HG03469 (cell line): ENCODE data around the gene FUT7.

Experiments used
- ATAC-seq: cut with Tn5 transposase; IDR thresholded peaks from one replicate; pipeline ENCODE4 v1.9.1; 2021; ENCODE audit warnings: mild to moderate bottlenecking, moderate library complexity, moderate number of reproducible peaks; ENCODE audit not compliant: unreplicated experiment

Gene FUT7

DNA sequence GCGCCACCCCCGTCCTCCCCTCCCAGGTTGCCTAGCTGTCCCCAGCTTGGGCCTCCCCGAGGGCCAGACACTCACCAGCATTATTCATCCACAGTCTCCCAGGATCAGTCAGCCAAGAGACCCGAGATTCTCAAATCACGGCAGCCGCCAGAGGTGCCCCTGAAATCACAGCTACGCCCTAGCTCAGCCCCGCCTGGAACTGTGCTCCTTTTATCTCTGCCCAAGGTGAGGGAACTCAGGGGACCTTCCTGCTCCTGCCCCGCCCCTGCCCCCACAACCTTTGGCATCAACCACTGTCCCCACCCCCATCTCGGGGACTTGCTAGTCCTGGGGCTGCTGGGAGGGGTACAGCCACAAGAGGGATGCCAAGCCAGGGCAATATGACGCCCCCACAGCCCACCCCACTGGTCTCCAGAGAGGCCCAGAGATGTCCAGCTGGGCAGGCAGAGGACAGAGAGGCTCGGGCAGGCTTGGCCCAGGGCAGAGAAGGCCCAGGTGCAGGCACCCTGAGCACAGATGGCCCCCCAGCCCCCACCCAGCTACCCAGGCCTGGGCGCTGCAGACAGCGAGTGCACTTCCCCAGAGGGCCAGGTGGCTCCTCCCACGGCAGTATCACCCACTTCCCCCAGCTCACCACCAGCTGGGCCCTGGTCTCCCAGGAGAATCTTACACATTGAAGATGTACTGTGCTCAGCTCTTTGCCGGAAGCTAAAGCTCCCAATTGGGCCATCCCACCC is at the start of gene FUT7:
Gene FUT7, minus strand, starts transcription at position 185 of the 737 bp plus-strand sequence. Its CDS starts 97 bp downstream, at position 88.
- ATAC-seq = no peak

GRCh38 chr9:137080260-137081122 is 48.6 kb upstream of the FUT7 start:
- no peak for ATAC-seq

- ATAC-seq = no peak
Observed at GRCh38 chr9:137079401-137079787, 47.5 kb upstream of the FUT7 start.

DNA sequence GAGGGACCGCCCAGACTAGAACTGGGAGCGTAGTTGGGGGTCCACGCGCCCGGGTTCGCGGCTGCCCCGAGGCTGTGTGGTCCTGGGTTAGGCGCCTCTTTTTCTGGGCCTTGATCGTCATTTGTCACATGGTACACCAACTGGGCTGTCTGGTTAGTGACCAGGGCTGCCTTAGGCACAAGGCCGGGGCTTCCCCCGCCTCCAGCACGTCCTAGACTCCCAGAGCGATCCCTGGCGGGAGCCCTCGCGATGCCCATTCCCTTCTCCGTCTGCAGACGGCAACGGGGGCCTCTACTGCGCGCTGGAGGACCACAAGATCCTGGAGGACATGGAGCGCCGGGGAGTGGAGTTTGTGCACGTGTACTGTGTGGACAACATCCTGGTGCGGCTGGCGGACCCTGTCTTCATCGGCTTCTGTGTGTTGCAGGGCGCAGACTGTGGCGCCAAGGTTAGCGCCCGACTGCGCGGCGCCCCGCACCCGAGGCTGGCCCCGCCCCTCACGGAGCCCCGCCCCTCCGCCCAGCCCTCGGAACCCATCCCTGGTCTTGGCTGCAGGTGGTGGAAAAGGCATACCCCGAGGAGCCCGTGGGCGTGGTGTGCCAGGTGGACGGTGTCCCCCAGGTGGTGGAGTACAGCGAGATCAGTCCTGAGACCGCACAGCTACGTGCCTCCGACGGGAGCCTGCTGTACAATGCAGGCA is 47.0 kb upstream of the FUT7 start:
- ATAC-seq = no peak

DNA sequence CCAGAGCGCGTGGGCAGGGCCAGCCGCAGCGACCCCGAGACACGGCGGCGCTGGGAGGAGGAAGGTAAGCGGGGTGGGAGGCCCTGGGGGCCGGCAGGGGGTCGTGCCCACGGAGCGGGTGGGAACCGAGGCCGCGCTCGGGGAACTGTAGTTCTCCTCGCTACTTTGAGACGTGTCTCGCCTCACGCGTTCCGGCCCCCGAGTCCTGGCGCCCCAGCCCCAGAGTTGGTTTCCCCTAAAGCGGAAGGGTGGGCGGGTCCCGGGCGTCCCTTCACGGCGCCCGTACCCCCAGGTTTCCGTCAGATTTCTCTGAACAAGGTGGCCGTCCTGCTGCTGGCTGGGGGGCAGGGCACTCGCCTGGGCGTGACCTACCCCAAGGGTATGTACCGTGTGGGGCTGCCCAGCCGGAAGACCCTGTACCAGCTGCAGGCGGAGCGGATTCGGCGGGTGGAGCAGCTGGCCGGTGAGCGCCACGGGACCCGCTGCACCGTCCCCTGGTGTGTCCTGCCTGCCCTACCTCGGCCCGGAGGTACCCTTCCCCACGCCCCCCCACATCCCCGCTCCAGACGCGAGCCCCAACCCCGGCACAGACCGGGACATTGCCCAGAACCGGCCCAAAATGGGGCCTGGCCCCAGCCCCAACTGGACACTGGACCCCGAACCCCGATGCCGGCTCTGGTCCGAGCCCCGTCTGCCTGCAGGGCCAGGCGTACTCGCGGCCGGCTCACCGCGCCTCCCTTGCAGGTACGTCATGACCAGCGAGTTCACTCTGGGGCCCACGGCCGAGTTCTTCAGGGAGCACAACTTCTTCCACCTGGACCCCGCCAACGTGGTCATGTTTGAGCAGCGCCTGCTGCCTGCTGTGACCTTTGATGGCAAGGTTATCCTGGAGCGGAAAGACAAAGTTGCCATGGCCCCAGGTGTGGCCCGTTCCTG is 46.1 kb upstream of the FUT7 start:
- no peak for ATAC-seq

DNA sequence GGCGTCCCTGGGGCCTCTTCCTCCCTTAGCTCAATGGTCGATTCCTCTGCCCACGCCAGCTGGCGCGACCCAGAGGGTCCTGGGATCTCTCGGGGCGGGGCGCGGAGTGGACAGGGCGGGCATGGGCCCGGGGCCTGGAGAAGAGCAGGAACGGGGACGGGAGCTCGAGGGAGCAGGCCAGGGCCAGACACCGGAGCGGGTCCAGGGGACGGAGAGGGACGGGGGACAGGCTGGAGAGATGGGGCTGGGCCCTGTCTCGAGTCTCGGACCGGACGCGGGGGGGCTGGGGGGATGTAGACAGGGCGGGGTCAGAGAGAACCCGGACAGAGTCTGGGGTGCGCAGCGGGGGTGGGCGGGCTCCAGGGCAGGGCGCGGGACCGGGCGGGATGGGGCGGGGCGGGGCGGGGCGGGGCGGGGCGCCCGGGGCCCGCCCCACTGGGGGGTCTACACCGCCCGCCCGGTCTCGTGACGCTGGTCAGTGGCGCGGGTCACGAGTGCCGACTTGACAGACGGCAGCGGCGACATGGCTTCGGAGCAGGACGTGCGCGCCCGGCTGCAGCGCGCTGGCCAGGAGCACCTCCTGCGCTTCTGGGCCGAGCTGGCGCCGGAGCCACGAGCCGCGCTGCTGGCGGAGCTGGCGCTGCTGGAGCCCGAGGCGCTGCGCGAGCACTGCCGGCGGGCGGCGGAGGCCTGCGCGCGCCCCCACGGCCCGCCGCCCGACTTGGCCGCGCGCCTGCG is 45.3 kb upstream of the FUT7 start, which contains the start of gene UAP1L1:
Gene UAP1L1, plus strand, starts transcription at position 508 of the 738 bp plus-strand sequence. Its CDS starts 16 bp downstream, at position 524.
- ATAC-seq = no peak

DNA sequence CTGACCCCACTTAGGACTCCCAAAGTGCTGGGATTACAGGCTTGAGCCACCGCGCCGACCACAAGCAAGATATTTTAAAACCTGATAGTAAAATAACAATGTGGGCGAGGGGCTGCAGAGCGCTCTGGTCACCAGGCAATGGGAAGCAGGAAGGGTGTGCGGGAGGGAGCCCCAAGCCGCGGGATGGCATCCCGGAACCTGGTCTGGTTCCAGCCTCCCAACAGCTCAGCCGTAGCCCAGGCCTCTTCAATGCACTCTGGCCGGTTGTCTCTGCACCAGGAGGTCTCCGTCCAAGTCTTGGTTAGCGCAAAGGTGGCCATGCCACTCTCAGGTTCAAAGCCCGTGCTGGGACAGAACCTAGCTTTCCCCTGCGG is 44.7 kb upstream of the FUT7 start:
- no peak for ATAC-seq

GRCh38 chr9:137075275-137075775 is 43.4 kb upstream of the FUT7 start:
- ATAC-seq = no peak

DNA sequence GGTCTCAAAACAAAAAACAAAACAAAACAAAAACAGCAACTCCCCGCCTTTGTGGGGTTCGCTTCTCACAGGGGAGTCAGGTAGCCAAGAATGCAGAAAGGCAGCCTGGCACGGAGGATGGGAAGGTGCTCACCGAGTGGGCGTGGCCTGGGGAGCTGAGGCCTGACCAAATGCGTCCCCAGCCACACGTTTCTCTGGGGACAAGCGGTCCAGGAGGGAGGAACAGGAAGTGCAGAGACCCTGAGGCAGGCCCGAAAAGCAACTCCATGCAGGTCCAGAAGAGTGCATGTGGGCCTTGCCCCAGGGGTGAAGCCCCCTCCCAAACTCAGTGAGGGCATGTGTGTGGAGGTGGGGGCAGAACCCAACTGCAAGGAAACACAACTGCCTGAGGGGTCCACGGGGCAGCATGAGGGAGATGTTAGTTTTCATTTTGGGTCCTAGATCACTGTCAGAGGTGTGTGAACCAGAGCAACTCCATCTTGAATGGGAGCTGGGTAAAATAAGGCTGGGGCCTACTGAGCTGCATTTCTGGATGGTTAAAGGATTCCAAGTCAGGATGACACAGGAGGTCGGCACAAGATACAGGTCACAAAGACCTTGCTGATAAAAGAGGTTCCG is 42.9 kb upstream of the FUT7 start:
- ATAC-seq = no peak

GRCh38 chr9:137073992-137074399 is 42.1 kb upstream of the FUT7 start:
- ATAC-seq = no peak

DNA sequence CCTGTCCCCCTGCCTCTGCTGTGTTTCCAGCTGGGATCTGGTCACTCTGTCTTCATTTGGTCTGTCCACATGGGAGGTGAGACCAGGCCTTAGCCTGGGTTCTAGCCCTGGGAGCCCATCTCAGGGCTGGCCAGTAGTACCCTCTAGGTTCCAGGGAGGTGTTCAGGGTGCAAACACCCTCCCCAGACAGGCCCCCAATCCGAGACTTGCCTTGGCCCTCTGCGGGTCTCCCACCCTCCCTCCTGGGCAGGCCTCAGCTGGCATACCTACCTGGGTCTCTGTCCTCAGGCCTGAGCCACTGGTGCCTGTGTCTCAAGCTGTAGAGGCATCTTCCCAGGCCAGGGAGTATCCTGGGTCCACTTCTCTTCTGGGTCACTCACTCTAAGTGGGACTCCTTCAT is 39.4 kb upstream of the FUT7 start:
- ATAC-seq = no peak

DNA sequence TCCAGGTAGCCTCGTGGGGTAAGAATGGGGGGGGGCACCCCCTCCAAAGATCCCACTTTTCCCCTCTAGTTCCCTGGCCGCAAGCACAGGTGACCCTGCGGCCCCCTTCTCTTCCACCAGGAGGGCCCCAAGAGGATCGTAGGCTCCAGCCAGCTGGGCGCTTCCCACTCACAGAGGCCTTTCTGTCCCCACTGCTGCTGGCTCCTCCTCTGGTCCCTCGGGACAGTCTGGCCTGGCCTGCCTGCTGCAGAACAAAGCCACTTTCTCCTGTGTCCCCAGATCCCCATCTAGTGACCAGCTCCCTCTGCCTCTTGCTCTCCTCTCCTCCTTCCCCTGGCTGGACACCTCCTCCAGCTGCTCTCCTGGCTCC is 39.0 kb upstream of the FUT7 start:
- no peak for ATAC-seq

DNA sequence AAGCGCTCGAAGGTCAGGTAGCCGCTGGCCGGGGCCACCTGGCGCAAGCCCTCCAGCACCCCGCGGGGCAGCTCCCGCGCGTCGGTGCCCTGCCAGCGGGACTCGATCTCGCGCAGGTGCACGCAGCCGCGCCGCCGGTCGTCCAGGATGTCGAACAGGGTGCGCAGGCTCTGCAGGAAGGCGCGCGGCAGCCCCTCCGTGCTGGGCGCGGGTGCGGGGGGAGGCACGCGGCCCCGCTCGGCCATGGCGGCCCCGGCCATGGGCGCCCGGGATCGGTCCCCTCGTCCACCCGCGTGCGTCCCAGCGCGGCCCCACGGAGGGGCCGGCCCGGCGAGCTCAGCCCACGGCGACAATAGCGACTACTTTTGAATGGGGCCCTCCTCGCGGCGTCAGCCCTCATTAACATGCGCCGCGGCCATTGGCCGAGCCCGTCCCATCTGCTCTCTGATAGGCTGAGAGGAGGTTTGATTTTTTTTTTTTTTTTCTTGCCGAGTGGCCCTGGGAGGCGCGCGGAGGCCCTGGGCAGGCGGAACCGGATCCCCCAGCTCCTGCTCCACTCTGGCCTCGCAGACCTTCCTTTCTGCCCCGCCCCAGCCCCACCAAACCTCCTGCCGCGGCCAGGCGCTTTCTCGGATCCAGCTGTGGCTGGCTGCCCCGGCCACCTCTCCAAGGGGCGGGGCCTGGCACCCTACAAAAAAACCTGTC is 38.5 kb upstream of the FUT7 start, which contains the start of gene SAPCD2:
Gene SAPCD2, minus strand, starts transcription at position 357 of the 705 bp plus-strand sequence. Its CDS starts 97 bp downstream, at position 260.
- ATAC-seq = no peak

GRCh38 chr9:137069508-137070091 is 37.7 kb upstream of the FUT7 start:
- no peak for ATAC-seq

GRCh38 chr9:137068539-137069507 is 36.9 kb upstream of the FUT7 start:
- no peak for ATAC-seq

DNA sequence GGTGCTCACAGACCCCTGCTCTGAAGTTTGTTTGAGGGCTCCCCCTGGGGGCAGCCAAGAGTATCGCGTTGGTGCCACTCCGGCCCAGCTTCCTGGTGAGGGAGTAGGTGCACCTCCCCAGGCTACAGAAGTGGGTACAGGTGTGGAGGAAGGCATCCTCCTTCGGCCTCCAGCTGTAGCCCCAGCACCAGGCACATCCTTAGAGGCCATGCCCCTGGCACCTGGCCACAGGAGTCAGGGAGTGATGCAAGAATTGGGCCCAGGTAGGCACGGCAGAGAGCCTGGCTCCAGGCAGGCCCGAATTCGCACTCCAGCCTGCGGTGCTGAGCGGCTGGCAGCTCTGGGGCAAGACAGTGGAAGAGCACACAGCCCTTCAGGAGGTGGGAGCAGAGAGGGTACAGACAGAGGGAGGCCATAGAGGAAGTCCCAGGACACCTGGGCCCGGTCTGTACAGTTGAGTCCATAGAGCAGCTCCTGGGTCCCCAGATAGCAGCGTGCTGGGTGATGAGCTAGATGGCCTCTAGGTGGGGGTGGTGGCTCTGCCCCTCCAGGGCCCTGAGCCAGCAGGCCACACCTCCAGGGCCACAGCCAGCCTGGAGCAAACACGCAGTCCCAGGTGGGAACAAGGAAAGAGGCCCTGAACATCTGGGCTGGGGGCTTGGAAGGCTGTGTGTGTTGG is 36.1 kb upstream of the FUT7 start:
- no peak for ATAC-seq
